ENCODE results near the gene PAMR1. TPM values are rescaled to one million over a fixed set of nuclear protein-coding genes. Genes with fewer than 3 reads are reported as not detected.

The PAMR1 gene
- total RNA-seq, 4 donors from 2014 or later: 12.7 to 20.8 (median 17.8) TPM

GRCh38 chr11:35474688-35475087 is 50.7 kb downstream of the PAMR1 start:
- H3K4me3 ChIP-seq (ENCODE audit: low read depth, poor library complexity, severe bottlenecking): no peak overlapping the region
- 67 to 83% methylated on average over 4 of the region's 4 CpGs for WGBS, 2 donors
- no peak for DNase-seq (ENCODE audit: low spot score in 2 of 2)
- intact Hi-C loops (cut with DNase I; ENCODE audit: low total_unique reads): loop anchor here (5.0 kb wide), 1 partner anchor 48 kb away; no protein-coding TSS in a partner anchor
- no peak for TF ChIP-seq POLR2A (IDR thresholded peaks at IDR 0.05)
- TF ChIP-seq, protein P1, sequence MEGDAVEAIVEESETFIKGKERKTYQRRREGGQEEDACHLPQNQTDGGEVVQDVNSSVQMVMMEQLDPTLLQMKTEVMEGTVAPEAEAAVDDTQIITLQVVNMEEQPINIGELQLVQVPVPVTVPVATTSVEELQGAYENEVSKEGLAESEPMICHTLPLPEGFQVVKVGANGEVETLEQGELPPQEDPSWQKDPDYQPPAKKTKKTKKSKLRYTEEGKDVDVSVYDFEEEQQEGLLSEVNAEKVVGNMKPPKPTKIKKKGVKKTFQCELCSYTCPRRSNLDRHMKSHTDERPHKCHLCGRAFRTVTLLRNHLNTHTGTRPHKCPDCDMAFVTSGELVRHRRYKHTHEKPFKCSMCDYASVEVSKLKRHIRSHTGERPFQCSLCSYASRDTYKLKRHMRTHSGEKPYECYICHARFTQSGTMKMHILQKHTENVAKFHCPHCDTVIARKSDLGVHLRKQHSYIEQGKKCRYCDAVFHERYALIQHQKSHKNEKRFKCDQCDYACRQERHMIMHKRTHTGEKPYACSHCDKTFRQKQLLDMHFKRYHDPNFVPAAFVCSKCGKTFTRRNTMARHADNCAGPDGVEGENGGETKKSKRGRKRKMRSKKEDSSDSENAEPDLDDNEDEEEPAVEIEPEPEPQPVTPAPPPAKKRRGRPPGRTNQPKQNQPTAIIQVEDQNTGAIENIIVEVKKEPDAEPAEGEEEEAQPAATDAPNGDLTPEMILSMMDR (IDR thresholded peaks at IDR 0.05): no peak

DNA sequence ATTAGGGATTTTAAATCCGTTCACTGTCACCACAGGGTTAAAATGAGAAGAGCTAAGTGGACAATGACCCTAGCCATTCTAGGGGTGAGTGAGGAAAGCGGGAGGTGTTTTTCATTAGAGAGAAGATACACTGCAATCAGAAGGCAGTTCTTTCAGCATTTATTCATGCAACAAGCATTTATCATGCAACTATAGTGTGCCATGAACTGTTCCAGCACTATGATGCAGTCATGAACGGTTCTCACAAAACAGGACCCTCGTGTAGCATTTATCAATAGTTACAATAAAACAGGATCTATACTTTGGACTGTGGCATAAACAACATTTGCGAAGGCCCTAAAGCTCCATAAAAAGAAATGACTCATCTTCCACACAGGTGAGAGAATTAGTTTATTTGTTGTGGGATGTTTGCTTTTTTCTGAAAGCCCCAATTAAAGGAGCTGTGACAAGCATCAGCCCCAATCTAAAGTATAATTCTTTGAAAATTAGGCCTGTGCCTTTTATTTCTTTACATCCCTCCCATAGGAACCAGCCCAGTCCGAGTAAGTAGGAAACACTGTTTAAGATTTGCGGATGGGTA is 51.5 kb downstream of the PAMR1 start:
- no peak overlapping the region for H3K4me3 ChIP-seq (ENCODE audit: low read depth, poor library complexity, severe bottlenecking)
- DNase-seq (ENCODE audit: low spot score in 2 of 2): no peak
- 82 to 86% methylated on average over 7 of the region's 7 CpGs for WGBS, 2 donors
- TF ChIP-seq, protein P1 (IDR thresholded peaks at IDR 0.05): no peak
- TF ChIP-seq POLR2A (IDR thresholded peaks at IDR 0.05): no peak
- intact Hi-C loops (cut with DNase I; ENCODE audit: low total_unique reads): loop anchor here (5.0 kb wide), 1 partner anchor 48 kb away; no protein-coding TSS in a partner anchor

- TF ChIP-seq, protein P1 (IDR thresholded peaks at IDR 0.05): no peak
- TF ChIP-seq POLR2A (IDR thresholded peaks at IDR 0.05): no peak
- H3K4me3 ChIP-seq (ENCODE audit: low read depth, poor library complexity, severe bottlenecking): no peak overlapping the region
- no peak for DNase-seq (ENCODE audit: low spot score in 2 of 2)
- intact Hi-C loops (cut with DNase I; ENCODE audit: low total_unique reads): loop anchor here (5.0 kb wide), 1 partner anchor 52 kb away; no protein-coding TSS in a partner anchor
- 93 to 97% methylated on average over 13 of the region's 13 CpGs for WGBS, 2 donors
Observed at GRCh38 chr11:35470616-35471015, 54.8 kb downstream of the PAMR1 start.

DNA sequence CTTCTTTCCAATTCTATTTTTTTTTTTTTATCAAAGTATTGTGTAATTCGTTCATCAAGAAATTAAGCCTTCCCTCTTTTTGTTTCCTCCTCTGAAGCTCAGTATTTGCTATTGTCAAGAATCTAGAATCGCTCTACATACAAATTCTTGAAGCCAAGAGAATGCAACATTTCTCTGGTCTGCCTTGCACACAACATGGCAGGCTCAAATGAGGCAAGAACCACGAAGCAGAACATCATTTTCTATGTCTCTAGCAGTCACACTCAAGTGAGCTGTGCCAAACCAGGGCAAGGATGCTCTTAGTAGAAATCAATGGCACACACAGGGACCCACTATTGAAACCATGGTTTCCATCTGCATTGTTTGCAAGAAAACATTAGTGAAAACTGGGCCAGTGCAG is 59.4 kb downstream of the PAMR1 start:
- no peak overlapping the region for H3K4me3 ChIP-seq (ENCODE audit: low read depth, poor library complexity, severe bottlenecking)
- WGBS, 2 donors: 83 to 91% methylated on average over 3 of the region's 3 CpGs
- intact Hi-C loops (cut with DNase I; ENCODE audit: low total_unique reads): no loop called here
- DNase-seq (ENCODE audit: low spot score in 2 of 2): no peak
- TF ChIP-seq, protein P1 (IDR thresholded peaks at IDR 0.05): no peak
- no peak for TF ChIP-seq POLR2A (IDR thresholded peaks at IDR 0.05)

GRCh38 chr11:35464308-35464707 is 61.1 kb downstream of the PAMR1 start:
- H3K4me3 ChIP-seq (ENCODE audit: low read depth, poor library complexity, severe bottlenecking): no peak overlapping the region
- TF ChIP-seq, protein P1 (IDR thresholded peaks at IDR 0.05): no peak
- TF ChIP-seq POLR2A (IDR thresholded peaks at IDR 0.05): no peak
- 98 to 100% methylated on average over 1 of the region's 1 CpG for WGBS, 2 donors
- intact Hi-C loops (cut with DNase I; ENCODE audit: low total_unique reads): no loop called here
- no peak for DNase-seq (ENCODE audit: low spot score in 2 of 2)

GRCh38 chr11:35463331-35463751 is 62.1 kb downstream of the PAMR1 start:
- WGBS, 2 donors: 72 to 82% methylated on average over 13 of the region's 13 CpGs
- no peak overlapping the region for H3K4me3 ChIP-seq (ENCODE audit: low read depth, poor library complexity, severe bottlenecking)
- intact Hi-C loops (cut with DNase I; ENCODE audit: low total_unique reads): no loop called here
- DNase-seq (ENCODE audit: low spot score in 2 of 2): no peak
- no peak for TF ChIP-seq POLR2A (IDR thresholded peaks at IDR 0.05)

Measured in lower leg skin (tissue), 4 donors.